HepG2 (cell line): ENCODE data around the gene LST1. TPM values are rescaled to one million over a fixed set of nuclear protein-coding genes. Genes with fewer than 3 reads are reported as not detected.
A peak's percentile ranks its signal among the peaks of the same experiment; 100 is the strongest.

Experiments
- ATM ChIP-seq: fragments of 450-650 bp; IDR thresholded peaks from 2 replicates; pipeline ENCODE4 v1.7.1; 2017; ENCODE audit warnings: mild to moderate bottlenecking, borderline replicate concordance
- CREBL2 ChIP-seq: sonication (generic); formaldehyde crosslinking; IDR thresholded peaks from 2 replicates; pipeline ENCODE4 v1.8.1; 2023; ENCODE audit warnings: missing genetic modification reagents, mild to moderate bottlenecking, borderline replicate concordance
- FOXO1 ChIP-seq: sonication (generic); formaldehyde crosslinking; IDR thresholded peaks from 2 replicates; pipeline ENCODE4 v1.4.0; 2020; ENCODE audit warnings: missing genetic modification reagents
- GABPA ChIP-seq, 2 experiments: IDR thresholded peaks; 2 replicates each; pipeline ENCODE4 v1.6.1; 2011 to 2016; ENCODE audit warnings: low read depth in 2 of 2, low read length in 1 of 2, missing biosample characterization in 1 of 2, missing genetic modification characterization in 1 of 2
- HMG20B ChIP-seq: conservative IDR thresholded peaks from 2 replicates; pipeline ENCODE4 v1.6.1; 2016; ENCODE audit warnings: missing genetic modification reagents, missing compliant biosample characterization
- NFE2 ChIP-seq: sonication (generic); formaldehyde crosslinking; IDR thresholded peaks from 2 replicates; pipeline ENCODE4 v1.4.0; 2020; ENCODE audit warnings: missing genetic modification reagents
- ONECUT2 ChIP-seq: sonication (generic); formaldehyde crosslinking; IDR thresholded peaks from 2 replicates; pipeline ENCODE4 v1.4.0; 2020; ENCODE audit warnings: missing genetic modification reagents
- RFXAP ChIP-seq: sonication (generic); formaldehyde crosslinking; IDR thresholded peaks from 2 replicates; pipeline ENCODE4 v1.4.0; 2020; ENCODE audit warnings: missing genetic modification reagents, borderline replicate concordance
- SALL1 ChIP-seq: sonication (generic); formaldehyde crosslinking; IDR thresholded peaks from 2 replicates; pipeline ENCODE4 v1.8.0; 2022; ENCODE audit warnings: mild to moderate bottlenecking, missing genetic modification reagents
- SIN3A ChIP-seq: IDR thresholded peaks from 2 replicates; pipeline ENCODE4 v1.6.1; 2011; ENCODE audit warnings: low read depth, mild to moderate bottlenecking, control low read depth, low read length, borderline replicate concordance
- SMAD9 ChIP-seq: sonication (generic); formaldehyde crosslinking; IDR thresholded peaks from 2 replicates; pipeline ENCODE4 v1.5.1; 2020; ENCODE audit warnings: mild to moderate bottlenecking, missing genetic modification reagents
- SNAI1 ChIP-seq: sonication (generic); formaldehyde crosslinking; IDR thresholded peaks from 2 replicates; pipeline ENCODE4 v1.5.0; 2020; ENCODE audit warnings: mild to moderate bottlenecking, missing genetic modification reagents, borderline replicate concordance
- TIGD3 ChIP-seq: sonication (generic); formaldehyde crosslinking; IDR thresholded peaks from 2 replicates; pipeline ENCODE4 v1.5.1; 2020; ENCODE audit warnings: mild to moderate bottlenecking, missing genetic modification reagents, borderline replicate concordance
- ZBED4 ChIP-seq: sonication (generic); formaldehyde crosslinking; IDR thresholded peaks from 2 replicates; pipeline ENCODE4 v1.4.0; 2020; ENCODE audit warnings: missing genetic modification reagents, borderline replicate concordance
- ZFP82 ChIP-seq: sonication (generic); formaldehyde crosslinking; IDR thresholded peaks from 2 replicates; pipeline ENCODE4 v1.5.1; 2020; ENCODE audit warnings: mild to moderate bottlenecking, missing genetic modification reagents, borderline replicate concordance
- ZKSCAN8 ChIP-seq: IDR thresholded peaks from 2 replicates; pipeline ENCODE4 v1.6.1; 2016; ENCODE audit warnings: borderline replicate concordance, missing genetic modification reagents, missing compliant biosample characterization
- ZNF446 ChIP-seq: sonication (generic); formaldehyde crosslinking; IDR thresholded peaks from 2 replicates; pipeline ENCODE4 v1.5.0; 2020; ENCODE audit warnings: mild to moderate bottlenecking, missing genetic modification reagents
- ZNF724P ChIP-seq: sonication (generic); formaldehyde crosslinking; IDR thresholded peaks from 2 replicates; pipeline ENCODE4 v1.8.0; 2022; ENCODE audit warnings: missing genetic modification reagents, borderline replicate concordance
- ZNF775 ChIP-seq: sonication (generic); formaldehyde crosslinking; IDR thresholded peaks from 2 replicates; pipeline ENCODE4 v1.4.0; 2020; ENCODE audit warnings: missing genetic modification reagents, mild to moderate bottlenecking, moderate library complexity, borderline replicate concordance
- ZNF816 ChIP-seq: sonication (generic); formaldehyde crosslinking; IDR thresholded peaks from 2 replicates; pipeline ENCODE4 v1.8.0; 2022; ENCODE audit warnings: missing genetic modification reagents, mild to moderate bottlenecking, borderline replicate concordance
- polyA plus RNA-seq, 8 experiments: library from polyadenylated mRNA; depleted of rRNA in 3 of 8; stranded (reverse) in 7 of 8; unstranded in 1 of 8; fragments of >200 nt; fragmentation: Illumina TruSeq in 4 of 8; extraction: Trizol in 4 of 8; gene quantifications; 2 replicates each; pipeline versions ENCODE4 v1.2.1 to v1.2.3, GENCODE V29; 2011 to 2016; ENCODE audit warnings: low read depth in 4 of 8, missing spikeins in 1 of 8, mixed read lengths in 1 of 8; ENCODE audit not compliant: insufficient read depth in 1 of 8
- total RNA-seq, 5 experiments: library from RNA; depleted of rRNA; stranded (reverse); fragments of >200 nt; fragmentation: Illumina TruSeq; extraction: Trizol; gene quantifications; 2 replicates each; pipeline ENCODE4 v1.2.3, GENCODE V29; 2016; ENCODE audit warnings: low read depth in 1 of 5
- TF ChIP-seq, protein P1 (sequence below): sonication (generic); formaldehyde crosslinking; IDR thresholded peaks from 2 replicates; pipeline ENCODE4 v1.4.0; 2020; ENCODE audit warnings: missing genetic modification reagents

LST1 gene
- total and polyA plus RNA-seq, 2 of the 13 experiments (the other 11 are each of a cell fraction or from before 2014, with no cell fraction given), result not detected

DNA sequence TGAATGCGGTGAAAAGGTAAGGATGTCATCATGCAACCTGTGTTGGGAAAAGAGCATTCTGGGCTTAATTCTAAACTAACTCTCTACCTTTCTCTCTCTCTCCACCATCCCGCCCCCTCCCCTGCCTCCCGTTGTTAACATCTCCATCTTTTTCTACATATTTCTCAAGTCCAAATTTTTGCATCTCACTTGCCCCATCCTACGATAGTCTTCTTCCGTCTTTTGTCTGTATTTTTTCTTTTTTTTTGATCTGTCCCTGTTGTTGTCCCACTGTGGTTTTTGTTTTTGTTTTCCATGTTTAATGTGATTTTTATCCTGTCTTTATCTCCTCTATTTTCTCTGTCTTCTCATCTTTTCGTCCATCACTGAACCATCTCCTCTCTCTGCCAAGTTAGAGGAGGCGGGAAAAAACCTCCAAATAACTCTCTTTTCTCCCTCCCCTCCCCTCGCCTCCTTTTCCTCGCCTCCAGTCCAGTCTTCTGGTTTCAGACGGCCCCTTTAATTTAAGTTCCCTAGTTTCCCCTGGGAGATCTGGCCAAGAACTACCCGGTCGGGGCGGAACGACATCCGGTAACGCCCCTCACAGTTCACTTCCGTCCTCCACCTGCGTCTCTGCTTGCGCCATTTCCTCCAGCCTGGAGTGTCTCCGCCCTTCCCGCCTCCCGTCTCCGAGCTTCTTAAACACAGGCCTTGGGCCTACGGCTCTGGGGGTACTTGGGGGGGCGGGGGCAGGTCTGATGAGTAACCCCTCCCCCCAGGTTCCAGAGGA, 38.9 kb upstream of the LST1 start, which contains the start of gene NFKBIL1 (continued):
- no peak for TF ChIP-seq ZNF724P (CRISPR knock-in tag)
- TF ChIP-seq ZKSCAN8 (CRISPR knock-in tag), result no peak
- no peak for TF ChIP-seq ONECUT2
- no peak for TF ChIP-seq HMG20B
- peak; percentile 81 for TF ChIP-seq SALL1 (CRISPR knock-in tag)
- no peak for TF ChIP-seq TIGD3 (CRISPR knock-in tag)
- TF ChIP-seq ATM, result no peak
- no peak for TF ChIP-seq NFE2 (CRISPR knock-in tag)
- no peak for TF ChIP-seq SNAI1 (CRISPR knock-in tag)
- no peak for TF ChIP-seq CREBL2
- TF ChIP-seq RFXAP, result no peak
- peak; percentile 98 for TF ChIP-seq GABPA (IDR thresholded peaks at IDR 0.05; ENCODE audit: low read depth, low read length)
- TF ChIP-seq GABPA (CRISPR knock-in tag; IDR thresholded peaks at IDR 0.05; ENCODE audit: low read depth), result peak; percentile 100
- no peak for TF ChIP-seq ZFP82 (CRISPR knock-in tag)
- no peak for TF ChIP-seq ZNF446
- 0 out of 2 replicates have a peak, but pooled peaks have one; percentile 30 for TF ChIP-seq FOXO1 (CRISPR knock-in tag)
- TF ChIP-seq, protein P1, sequence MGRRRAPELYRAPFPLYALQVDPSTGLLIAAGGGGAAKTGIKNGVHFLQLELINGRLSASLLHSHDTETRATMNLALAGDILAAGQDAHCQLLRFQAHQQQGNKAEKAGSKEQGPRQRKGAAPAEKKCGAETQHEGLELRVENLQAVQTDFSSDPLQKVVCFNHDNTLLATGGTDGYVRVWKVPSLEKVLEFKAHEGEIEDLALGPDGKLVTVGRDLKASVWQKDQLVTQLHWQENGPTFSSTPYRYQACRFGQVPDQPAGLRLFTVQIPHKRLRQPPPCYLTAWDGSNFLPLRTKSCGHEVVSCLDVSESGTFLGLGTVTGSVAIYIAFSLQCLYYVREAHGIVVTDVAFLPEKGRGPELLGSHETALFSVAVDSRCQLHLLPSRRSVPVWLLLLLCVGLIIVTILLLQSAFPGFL, result no peak
- peak; percentile 58; the same call in 1 of the 2 replicates for TF ChIP-seq SIN3A
- TF ChIP-seq ZBED4 (CRISPR knock-in tag), result 0 out of 2 replicates have a peak, but pooled peaks have one; percentile 17
- no peak for TF ChIP-seq SMAD9
- no peak for TF ChIP-seq ZNF775 (CRISPR knock-in tag)
- no peak for TF ChIP-seq ZNF816 (CRISPR knock-in tag)
